Spleen (tissue), 7 donors: ENCODE data around the gene RPL31.

Experiments used
- POLR2A ChIP-seq, 3 donors: fragments of 450-650 bp; IDR thresholded peaks; one replicate each; pipeline ENCODE4 v1.5.1; 2017; ENCODE audit warnings: antibody characterized with exemption in 3 of 3, mild to moderate bottlenecking in 1 of 3
- TF ChIP-seq, protein P1 (sequence below), 11 experiments: fragments of 200-600 bp in 7 of 11; fragments of 450-650 bp in 4 of 11; sonication (generic) in 4 of 11; IDR thresholded peaks in 8 of 11; conservative IDR thresholded peaks in 3 of 11; 1 replicate in 7 of 11; 2 replicates in 4 of 11; pipeline versions ENCODE4 v1.4.0 to v1.8.0; 2016 to 2021; ENCODE audit warnings: antibody characterized with exemption in 11 of 11, inconsistent platforms in 4 of 11, mild to moderate bottlenecking in 1 of 11
- donor health status: DM: no; HTN: no; CAD: no; lungs with moderate emphysema.
- donor health status: DM: no; HTN: no; CAD: no.
- donor health status: DM: no; HTN: no; CAD: no.

DNA sequence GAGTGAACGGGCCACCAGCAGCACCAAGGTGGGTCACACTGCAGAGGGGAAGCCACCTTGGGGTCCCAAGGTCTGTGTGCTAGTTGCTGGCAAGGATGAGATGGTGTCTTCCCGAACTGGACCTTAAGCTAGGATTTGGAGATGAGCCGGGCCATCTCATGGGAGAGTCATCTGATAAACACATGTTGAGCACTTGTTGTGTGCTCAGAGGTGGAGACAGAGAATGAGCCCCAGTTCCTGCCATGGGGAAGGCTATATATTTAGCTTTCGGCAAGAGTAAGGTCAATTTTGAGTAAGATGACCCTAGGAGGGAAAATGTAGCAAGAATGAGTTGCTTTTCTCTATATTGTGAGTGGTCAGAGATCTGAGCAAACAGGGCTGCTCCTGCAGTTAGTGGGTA, 41.4 kb upstream of the RPL31 start:
- no peak for TF ChIP-seq POLR2A (IDR thresholded peaks at IDR 0.05)
- TF ChIP-seq, protein P1, sequence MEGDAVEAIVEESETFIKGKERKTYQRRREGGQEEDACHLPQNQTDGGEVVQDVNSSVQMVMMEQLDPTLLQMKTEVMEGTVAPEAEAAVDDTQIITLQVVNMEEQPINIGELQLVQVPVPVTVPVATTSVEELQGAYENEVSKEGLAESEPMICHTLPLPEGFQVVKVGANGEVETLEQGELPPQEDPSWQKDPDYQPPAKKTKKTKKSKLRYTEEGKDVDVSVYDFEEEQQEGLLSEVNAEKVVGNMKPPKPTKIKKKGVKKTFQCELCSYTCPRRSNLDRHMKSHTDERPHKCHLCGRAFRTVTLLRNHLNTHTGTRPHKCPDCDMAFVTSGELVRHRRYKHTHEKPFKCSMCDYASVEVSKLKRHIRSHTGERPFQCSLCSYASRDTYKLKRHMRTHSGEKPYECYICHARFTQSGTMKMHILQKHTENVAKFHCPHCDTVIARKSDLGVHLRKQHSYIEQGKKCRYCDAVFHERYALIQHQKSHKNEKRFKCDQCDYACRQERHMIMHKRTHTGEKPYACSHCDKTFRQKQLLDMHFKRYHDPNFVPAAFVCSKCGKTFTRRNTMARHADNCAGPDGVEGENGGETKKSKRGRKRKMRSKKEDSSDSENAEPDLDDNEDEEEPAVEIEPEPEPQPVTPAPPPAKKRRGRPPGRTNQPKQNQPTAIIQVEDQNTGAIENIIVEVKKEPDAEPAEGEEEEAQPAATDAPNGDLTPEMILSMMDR (IDR thresholded peaks at IDR 0.05 in 8 of 11, conservative IDR thresholded peaks at IDR 0.05 in 3 of 11) = no peak
